ENCODE results near the gene INPP5E. TPM values are rescaled to one million over a fixed set of nuclear protein-coding genes. Genes with fewer than 3 reads are reported as not detected.

INPP5E gene
- total and polyA plus RNA-seq, 8 donors, result 3.2 to 32.1 (median 8.6) TPM

GRCh38 chr9:136395345-136396218, 44.1 kb downstream of the INPP5E start:
- no peak for DNase-seq
- no peaks in the 10 kb centered on the region for H3K9me3 ChIP-seq
- 84 to 93% (median 89%) methylated on average over 10 to 26 of the region's 26 CpGs for WGBS, 5 donors
- intact Hi-C loops (cut with DNase I; ENCODE audit: low total_unique reads), result no loop called here
- H3K36me3 ChIP-seq, result peaks cover 53 to 82% (median 74%) of the 10 kb centered on the region in 4 donors
- no peaks in the 10 kb centered on the region for H3K27me3 ChIP-seq
- H3K27ac ChIP-seq, result no peak overlapping the region
- H3K4me1 ChIP-seq, result peaks cover 11 to 27% (median 24%) of the 10 kb centered on the region in 4 donors
- TF ChIP-seq, protein P1, sequence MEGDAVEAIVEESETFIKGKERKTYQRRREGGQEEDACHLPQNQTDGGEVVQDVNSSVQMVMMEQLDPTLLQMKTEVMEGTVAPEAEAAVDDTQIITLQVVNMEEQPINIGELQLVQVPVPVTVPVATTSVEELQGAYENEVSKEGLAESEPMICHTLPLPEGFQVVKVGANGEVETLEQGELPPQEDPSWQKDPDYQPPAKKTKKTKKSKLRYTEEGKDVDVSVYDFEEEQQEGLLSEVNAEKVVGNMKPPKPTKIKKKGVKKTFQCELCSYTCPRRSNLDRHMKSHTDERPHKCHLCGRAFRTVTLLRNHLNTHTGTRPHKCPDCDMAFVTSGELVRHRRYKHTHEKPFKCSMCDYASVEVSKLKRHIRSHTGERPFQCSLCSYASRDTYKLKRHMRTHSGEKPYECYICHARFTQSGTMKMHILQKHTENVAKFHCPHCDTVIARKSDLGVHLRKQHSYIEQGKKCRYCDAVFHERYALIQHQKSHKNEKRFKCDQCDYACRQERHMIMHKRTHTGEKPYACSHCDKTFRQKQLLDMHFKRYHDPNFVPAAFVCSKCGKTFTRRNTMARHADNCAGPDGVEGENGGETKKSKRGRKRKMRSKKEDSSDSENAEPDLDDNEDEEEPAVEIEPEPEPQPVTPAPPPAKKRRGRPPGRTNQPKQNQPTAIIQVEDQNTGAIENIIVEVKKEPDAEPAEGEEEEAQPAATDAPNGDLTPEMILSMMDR (IDR thresholded peaks at IDR 0.05), result no peak
- TF ChIP-seq POLR2A (IDR thresholded peaks at IDR 0.05) (no peak), EP300 (IDR thresholded peaks at IDR 0.05) (no peak), POLR2AphosphoS5 (IDR thresholded peaks at IDR 0.05) (no peak)
- no peak overlapping the region for H3K4me3 ChIP-seq

DNA sequence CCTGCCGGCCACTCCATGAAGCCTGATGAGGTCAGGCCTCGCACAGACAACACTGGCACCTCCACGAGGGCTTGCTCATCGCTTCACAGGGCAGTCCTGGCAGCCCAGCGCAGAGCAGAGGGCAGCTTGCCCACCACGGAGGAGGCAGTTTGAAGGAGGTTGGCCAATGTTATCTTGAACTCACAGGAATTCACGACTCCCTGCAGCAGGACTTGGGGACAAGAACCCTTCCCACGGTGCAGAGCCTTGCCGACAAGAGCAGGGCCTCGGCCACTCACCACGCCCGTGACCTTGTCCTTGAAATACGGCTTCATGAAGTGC, 44.7 kb downstream of the INPP5E start:
- no peak for DNase-seq
- intact Hi-C loops (cut with DNase I; ENCODE audit: low total_unique reads), result no loop called here
- 89 to 97% (median 92%) methylated on average over 13 of the region's 13 CpGs for WGBS, 5 donors
- Histone ChIP-seq H3K4me1 (peaks cover 8 to 21% (median 18%) of the 10 kb centered on the region in 4 donors), H3K9me3 (no peaks in the 10 kb centered on the region), H3K27ac (no peak overlapping the region), H3K4me3 (no peak overlapping the region), H3K27me3 (no peaks in the 10 kb centered on the region), H3K36me3 (peaks cover 53 to 86% (median 79%) of the 10 kb centered on the region in 4 donors)
- TF ChIP-seq, protein P1 (IDR thresholded peaks at IDR 0.05), result no peak
- TF ChIP-seq POLR2AphosphoS5 (IDR thresholded peaks at IDR 0.05) (no peak), EP300 (IDR thresholded peaks at IDR 0.05) (no peak), POLR2A (IDR thresholded peaks at IDR 0.05) (no peak)

- peaks cover 55 to 92% (median 84%) of the 10 kb centered on the region in 4 donors for H3K36me3 ChIP-seq
- H3K9me3 ChIP-seq, result no peaks in the 10 kb centered on the region
- no peak overlapping the region for H3K4me3 ChIP-seq
- H3K27me3 ChIP-seq, result no peaks in the 10 kb centered on the region
- WGBS, 5 donors, result 89 to 96% (median 94%) methylated on average over 18 to 21 of the region's 21 CpGs
- TF ChIP-seq EP300 (IDR thresholded peaks at IDR 0.05), result no peak
- peaks cover 7 to 20% (median 15%) of the 10 kb centered on the region in 4 donors for H3K4me1 ChIP-seq
- intact Hi-C loops (cut with DNase I; ENCODE audit: low total_unique reads), result no loop called here
- no peak for DNase-seq
- no peak overlapping the region for H3K27ac ChIP-seq
Measured at GRCh38 chr9:136394312-136395019, 45.2 kb downstream of the INPP5E start.

- H3K27ac ChIP-seq, result no peak overlapping the region
- WGBS, 5 donors, result 74 to 91% (median 80%) methylated on average over 8 to 17 of the region's 17 CpGs
Measured at GRCh38 chr9:136393531-136393930, 46.1 kb downstream of the INPP5E start.

More at GRCh38 chr9:136393531-136393930, 46.1 kb downstream of the INPP5E start:
- H3K4me1 ChIP-seq, result peaks cover 0 to 10% (median 6%) of the 10 kb centered on the region in 4 donors
- no peak overlapping the region for H3K4me3 ChIP-seq
- intact Hi-C loops (cut with DNase I; ENCODE audit: low total_unique reads), result no loop called here
- no peak for DNase-seq
- H3K27me3 ChIP-seq, result no peaks in the 10 kb centered on the region
- H3K36me3 ChIP-seq, result peaks cover 61 to 99% (median 94%) of the 10 kb centered on the region in 4 donors
- no peak for TF ChIP-seq EP300 (IDR thresholded peaks at IDR 0.05)
- TF ChIP-seq, protein P1 (IDR thresholded peaks at IDR 0.05), result no peak
- no peak for TF ChIP-seq POLR2AphosphoS5 (IDR thresholded peaks at IDR 0.05)
- TF ChIP-seq POLR2A (IDR thresholded peaks at IDR 0.05), result no peak
- no peaks in the 10 kb centered on the region for H3K9me3 ChIP-seq
